HepG2 (cell line): Measurements from ENCODE around the gene CCDC97. TPM values are rescaled to one million over a fixed set of nuclear protein-coding genes. Genes with fewer than 3 reads are reported as not detected.

ENCODE experiments used
- ATRX ChIP-seq: sonication (generic); formaldehyde crosslinking; IDR thresholded peaks from 2 replicates; pipeline ENCODE4 v1.4.0; 2020; ENCODE audit warnings: missing genetic modification reagents, borderline replicate concordance
- CBX2 ChIP-seq, 2 experiments: fragments of 200-600 bp in 1 of 2; sonication (generic); formaldehyde crosslinking in 1 of 2; IDR thresholded peaks; 2 replicates each; pipeline versions ENCODE4 v1.7.0 to v1.8.1; 2018 to 2022; ENCODE audit warnings: low read depth in 2 of 2, low read length in 1 of 2, mild to moderate bottlenecking in 1 of 2, missing genetic modification reagents in 1 of 2
- HMG20A ChIP-seq: IDR thresholded peaks from 2 replicates; pipeline ENCODE4 v1.6.1; 2016; ENCODE audit warnings: borderline replicate concordance
- KDM5B ChIP-seq: sonication (generic); formaldehyde crosslinking; IDR thresholded peaks from 2 replicates; pipeline ENCODE4 v1.4.0; 2020; ENCODE audit warnings: missing genetic modification reagents, mild to moderate bottlenecking, borderline replicate concordance
- KLF13 ChIP-seq: sonication (generic); formaldehyde crosslinking; IDR thresholded peaks from 2 replicates; pipeline ENCODE4 v1.4.0; 2020; ENCODE audit warnings: mild to moderate bottlenecking, missing genetic modification reagents
- MED1 ChIP-seq: sonication (generic); formaldehyde crosslinking; IDR thresholded peaks from 2 replicates; pipeline ENCODE4 v1.4.0; 2020; ENCODE audit warnings: missing genetic modification reagents
- NFIC ChIP-seq: IDR thresholded peaks from 2 replicates; pipeline ENCODE4 v1.6.1; 2012; ENCODE audit warnings: mild to moderate bottlenecking, low read length, inconsistent platforms
- PRPF4 ChIP-seq: fragments of 200-400 bp; formaldehyde crosslinking; IDR thresholded peaks from 2 replicates; pipeline ENCODE4 v1.6.1; 2016; ENCODE audit warnings: low read length, low read depth; ENCODE audit not compliant: poor library complexity, severe bottlenecking
- SMARCE1 ChIP-seq: fragments of 450-650 bp; IDR thresholded peaks from 2 replicates; pipeline ENCODE4 v1.6.1; 2017; ENCODE audit warnings: borderline replicate concordance
- SP1 ChIP-seq, 2 experiments: fragments of 450-650 bp in 1 of 2; sonication (generic) in 1 of 2; formaldehyde crosslinking in 1 of 2; IDR thresholded peaks; 2 replicates each; pipeline versions ENCODE4 v1.4.0 to v1.6.1; 2016 to 2020; ENCODE audit warnings: missing genetic modification reagents in 1 of 2
- TAF15 ChIP-seq: fragments of 200-400 bp; formaldehyde crosslinking; IDR thresholded peaks from one replicate; pipeline ENCODE4 v1.6.1; 2018; ENCODE audit warnings: mild to moderate bottlenecking, low read depth, low read length; ENCODE audit not compliant: poor library complexity, severe bottlenecking
- ZBTB20 ChIP-seq: sonication (generic); formaldehyde crosslinking; IDR thresholded peaks from 2 replicates; pipeline ENCODE4 v1.8.1; 2023; ENCODE audit warnings: missing genetic modification reagents, low read depth, mild to moderate bottlenecking, borderline replicate concordance
- ZNF337 ChIP-seq: sonication (generic); formaldehyde crosslinking; IDR thresholded peaks from 2 replicates; pipeline ENCODE4 v1.5.1; 2020; ENCODE audit warnings: missing genetic modification reagents, low read depth, mild to moderate bottlenecking, borderline replicate concordance
- ZNF564 ChIP-seq: sonication (generic); formaldehyde crosslinking; IDR thresholded peaks from 2 replicates; pipeline ENCODE4 v1.8.1; 2023; ENCODE audit warnings: mild to moderate bottlenecking, missing genetic modification reagents
- ZNF841 ChIP-seq: sonication (generic); formaldehyde crosslinking; IDR thresholded peaks from 2 replicates; pipeline ENCODE4 v1.8.1; 2023; ENCODE audit warnings: missing genetic modification reagents, borderline replicate concordance
- ZNF879 ChIP-seq: sonication (generic); formaldehyde crosslinking; IDR thresholded peaks from 2 replicates; pipeline ENCODE4 v1.8.1; 2023; ENCODE audit warnings: missing genetic modification reagents
- polyA plus RNA-seq, 8 experiments: library from polyadenylated mRNA; depleted of rRNA in 3 of 8; stranded (reverse) in 7 of 8; unstranded in 1 of 8; fragments of >200 nt; fragmentation: Illumina TruSeq in 4 of 8; extraction: Trizol in 4 of 8; gene quantifications; 2 replicates each; pipeline versions ENCODE4 v1.2.1 to v1.2.3, GENCODE V29; 2011 to 2016; ENCODE audit warnings: low read depth in 4 of 8, missing spikeins in 1 of 8, mixed read lengths in 1 of 8; ENCODE audit not compliant: insufficient read depth in 1 of 8
- total RNA-seq, 5 experiments: library from RNA; depleted of rRNA; stranded (reverse); fragments of >200 nt; fragmentation: Illumina TruSeq; extraction: Trizol; gene quantifications; 2 replicates each; pipeline ENCODE4 v1.2.3, GENCODE V29; 2016; ENCODE audit warnings: low read depth in 1 of 5
- TF ChIP-seq, protein P1 (sequence below): sonication (generic); formaldehyde crosslinking; IDR thresholded peaks from 2 replicates; pipeline ENCODE4 v1.5.1; 2020; ENCODE audit warnings: missing genetic modification reagents, mild to moderate bottlenecking, borderline replicate concordance
- TF ChIP-seq, protein P2 (sequence below): sonication (generic); formaldehyde crosslinking; IDR thresholded peaks from 2 replicates; pipeline ENCODE4 v1.4.0; 2020; ENCODE audit warnings: missing genetic modification reagents
- TF ChIP-seq, protein P3 (sequence below): sonication (generic); formaldehyde crosslinking; IDR thresholded peaks from 2 replicates; pipeline ENCODE4 v1.5.0; 2020; ENCODE audit warnings: missing genetic modification reagents
- TF ChIP-seq, protein P4 (sequence below): sonication (generic); formaldehyde crosslinking; IDR thresholded peaks from 2 replicates; pipeline ENCODE4 v1.5.1; 2020; ENCODE audit warnings: mild to moderate bottlenecking, missing genetic modification reagents

The CCDC97 gene
- total and polyA plus RNA-seq, 2 of the 13 experiments (the other 11 are each of a cell fraction or from before 2014, with no cell fraction given) = 6.2 to 7.3 TPM

DNA sequence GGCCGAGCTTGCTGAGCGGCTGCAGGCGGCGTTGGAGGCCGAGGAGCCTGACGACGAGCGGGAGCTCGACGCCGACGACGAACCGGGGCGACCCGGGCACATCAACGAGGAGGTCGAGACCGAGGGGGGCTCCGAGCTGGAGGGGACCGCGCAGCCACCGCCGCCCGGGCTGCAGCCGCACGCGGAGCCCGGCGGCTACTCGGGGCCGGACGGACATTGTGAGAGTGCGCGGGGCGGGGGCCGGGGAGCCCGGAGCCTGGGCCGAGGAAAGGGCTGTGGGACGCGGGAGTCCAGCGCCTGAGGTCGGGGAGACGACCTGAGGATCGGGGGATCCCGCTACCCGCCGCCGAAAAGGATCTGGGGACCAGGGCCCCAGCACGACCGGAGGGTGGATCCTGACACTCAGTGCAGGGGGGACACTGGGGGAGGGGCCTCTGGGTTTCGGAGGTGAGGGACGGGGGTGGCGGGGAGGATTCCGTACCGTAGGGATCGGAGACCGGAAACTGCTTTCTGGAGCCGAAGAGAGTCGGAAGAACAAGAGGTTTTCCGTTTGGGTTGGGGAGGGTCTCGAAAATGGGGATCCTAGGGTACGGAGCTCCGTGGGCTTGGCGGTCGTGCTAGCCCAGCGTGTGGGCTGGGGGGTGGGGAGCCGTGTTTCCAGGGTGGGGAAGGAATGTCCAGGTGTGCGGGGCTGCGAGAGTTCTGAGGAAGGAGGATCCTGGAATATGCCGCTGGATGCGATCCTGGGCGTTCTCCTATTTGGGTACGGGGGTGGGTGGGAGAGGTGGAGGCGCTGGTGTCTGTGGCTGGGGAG is 45.2 kb upstream of the CCDC97 start (continued):
- TF ChIP-seq, protein P1, sequence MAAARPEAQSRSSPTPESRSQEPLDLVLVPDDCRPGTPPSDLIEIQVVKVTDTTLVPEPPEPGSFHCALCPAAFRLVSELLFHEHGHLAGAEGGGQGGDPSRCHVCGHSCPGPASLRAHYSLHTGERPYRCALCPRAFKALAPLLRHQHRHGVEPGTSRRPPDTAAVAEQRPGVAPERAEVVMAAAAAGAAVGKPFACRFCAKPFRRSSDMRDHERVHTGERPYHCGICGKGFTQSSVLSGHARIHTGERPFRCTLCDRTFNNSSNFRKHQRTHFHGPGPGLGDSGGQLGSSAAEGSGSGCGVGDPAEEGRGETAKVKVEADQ (CRISPR knock-in tag) = peak; percentile 44; the same call in 1 of the 2 replicates
- TF ChIP-seq TAF15 = no peak
- TF ChIP-seq ZNF564 (CRISPR knock-in tag) = 0 out of 2 replicates have a peak, but pooled peaks have one; percentile 10
- no peak for TF ChIP-seq NFIC
- no peak for TF ChIP-seq HMG20A
- TF ChIP-seq ZBTB20 (CRISPR knock-in tag) = no peak
- 0 out of 2 replicates have a peak, but pooled peaks have one; percentile 16 for TF ChIP-seq ZNF337
- no peak for TF ChIP-seq MED1 (CRISPR knock-in tag)
- TF ChIP-seq, protein P2, sequence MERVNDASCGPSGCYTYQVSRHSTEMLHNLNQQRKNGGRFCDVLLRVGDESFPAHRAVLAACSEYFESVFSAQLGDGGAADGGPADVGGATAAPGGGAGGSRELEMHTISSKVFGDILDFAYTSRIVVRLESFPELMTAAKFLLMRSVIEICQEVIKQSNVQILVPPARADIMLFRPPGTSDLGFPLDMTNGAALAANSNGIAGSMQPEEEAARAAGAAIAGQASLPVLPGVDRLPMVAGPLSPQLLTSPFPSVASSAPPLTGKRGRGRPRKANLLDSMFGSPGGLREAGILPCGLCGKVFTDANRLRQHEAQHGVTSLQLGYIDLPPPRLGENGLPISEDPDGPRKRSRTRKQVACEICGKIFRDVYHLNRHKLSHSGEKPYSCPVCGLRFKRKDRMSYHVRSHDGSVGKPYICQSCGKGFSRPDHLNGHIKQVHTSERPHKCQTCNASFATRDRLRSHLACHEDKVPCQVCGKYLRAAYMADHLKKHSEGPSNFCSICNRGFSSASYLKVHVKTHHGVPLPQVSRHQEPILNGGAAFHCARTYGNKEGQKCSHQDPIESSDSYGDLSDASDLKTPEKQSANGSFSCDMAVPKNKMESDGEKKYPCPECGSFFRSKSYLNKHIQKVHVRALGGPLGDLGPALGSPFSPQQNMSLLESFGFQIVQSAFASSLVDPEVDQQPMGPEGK = peak; percentile 75; the same call in 1 of the 2 replicates
- 0 out of 2 replicates have a peak, but pooled peaks have one; percentile 19 for TF ChIP-seq KDM5B (CRISPR knock-in tag)
- no peak for TF ChIP-seq SP1 (IDR thresholded peaks at IDR 0.05)
- no peak for TF ChIP-seq SP1 (CRISPR knock-in tag; IDR thresholded peaks at IDR 0.05)
- TF ChIP-seq ZNF841 (CRISPR knock-in tag) = no peak
- TF ChIP-seq CBX2 (IDR thresholded peaks at IDR 0.05; ENCODE audit: low read depth, low read length) = no peak
- no peak for TF ChIP-seq CBX2 (CRISPR knock-in tag; IDR thresholded peaks at IDR 0.05; ENCODE audit: low read depth)
- no peak for TF ChIP-seq SMARCE1
- no peak for TF ChIP-seq KLF13
- TF ChIP-seq, protein P3, sequence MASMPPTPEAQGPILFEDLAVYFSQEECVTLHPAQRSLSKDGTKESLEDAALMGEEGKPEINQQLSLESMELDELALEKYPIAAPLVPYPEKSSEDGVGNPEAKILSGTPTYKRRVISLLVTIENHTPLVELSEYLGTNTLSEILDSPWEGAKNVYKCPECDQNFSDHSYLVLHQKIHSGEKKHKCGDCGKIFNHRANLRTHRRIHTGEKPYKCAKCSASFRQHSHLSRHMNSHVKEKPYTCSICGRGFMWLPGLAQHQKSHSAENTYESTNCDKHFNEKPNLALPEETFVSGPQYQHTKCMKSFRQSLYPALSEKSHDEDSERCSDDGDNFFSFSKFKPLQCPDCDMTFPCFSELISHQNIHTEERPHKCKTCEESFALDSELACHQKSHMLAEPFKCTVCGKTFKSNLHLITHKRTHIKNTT (CRISPR knock-in tag) = no peak
- no peak for TF ChIP-seq PRPF4
- TF ChIP-seq ZNF879 (CRISPR knock-in tag) = no peak
- TF ChIP-seq, protein P4, sequence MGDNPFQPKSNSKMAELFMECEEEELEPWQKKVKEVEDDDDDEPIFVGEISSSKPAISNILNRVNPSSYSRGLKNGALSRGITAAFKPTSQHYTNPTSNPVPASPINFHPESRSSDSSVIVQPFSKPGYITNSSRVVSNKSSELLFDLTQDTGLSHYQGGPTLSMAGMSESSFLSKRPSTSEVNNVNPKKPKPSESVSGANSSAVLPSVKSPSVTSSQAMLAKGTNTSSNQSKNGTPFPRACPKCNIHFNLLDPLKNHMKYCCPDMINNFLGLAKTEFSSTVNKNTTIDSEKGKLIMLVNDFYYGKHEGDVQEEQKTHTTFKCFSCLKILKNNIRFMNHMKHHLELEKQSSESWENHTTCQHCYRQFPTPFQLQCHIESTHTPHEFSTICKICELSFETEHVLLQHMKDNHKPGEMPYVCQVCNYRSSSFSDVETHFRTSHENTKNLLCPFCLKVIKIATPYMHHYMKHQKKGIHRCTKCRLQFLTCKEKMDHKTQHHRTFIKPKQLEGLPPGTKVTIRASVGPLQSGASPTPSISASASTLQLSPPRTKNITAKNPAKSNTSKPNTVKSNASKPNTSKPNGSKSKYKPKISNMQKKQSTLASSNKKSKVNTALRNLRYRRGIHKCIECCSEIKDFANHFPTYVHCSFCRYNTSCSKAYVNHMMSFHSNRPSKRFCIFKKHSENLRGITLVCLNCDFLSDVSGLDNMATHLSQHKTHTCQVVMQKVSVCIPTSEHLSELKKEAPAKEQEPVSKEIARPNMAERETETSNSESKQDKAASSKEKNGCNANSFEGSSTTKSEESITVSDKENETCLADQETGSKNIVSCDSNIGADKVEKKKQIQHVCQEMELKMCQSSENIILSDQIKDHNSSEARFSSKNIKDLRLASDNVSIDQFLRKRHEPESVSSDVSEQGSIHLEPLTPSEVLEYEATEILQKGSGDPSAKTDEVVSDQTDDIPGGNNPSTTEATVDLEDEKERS (CRISPR knock-in tag) = peak; percentile 65; the same call in 1 of the 2 replicates
- TF ChIP-seq ATRX (CRISPR knock-in tag) = no peak
